Esophagus muscularis mucosa (tissue), 4 donors: ENCODE data around the gene WDHD1.

Experiments
- CTCF ChIP-seq, 3 experiments: fragments of 200-600 bp in 2 of 3; fragments of 450-650 bp in 1 of 3; sonication (generic) in 2 of 3; IDR thresholded peaks; one replicate each; pipeline ENCODE4 v1.5.1; 2017 to 2019; ENCODE audit warnings: antibody characterized with exemption in 3 of 3, mild to moderate bottlenecking in 2 of 3, moderate library complexity in 1 of 3
- EP300 ChIP-seq: sonication (generic); formaldehyde crosslinking; IDR thresholded peaks from one replicate; pipeline ENCODE4 v1.6.1; 2017; ENCODE audit warnings: antibody characterized with exemption
- POLR2A ChIP-seq: fragments of 450-650 bp; IDR thresholded peaks from one replicate; pipeline ENCODE4 v1.6.1; 2017; ENCODE audit warnings: antibody characterized with exemption, moderate library complexity, mild to moderate bottlenecking, low read depth

- no peak for TF ChIP-seq CTCF (IDR thresholded peaks at IDR 0.05)
- TF ChIP-seq POLR2A: no peak
- no peak for TF ChIP-seq EP300
These were observed 48.8 kb upstream of the WDHD1 start for GRCh38 chr14:55075628-55076175.
